Astrocyte (in vitro differentiated cells and primary cell): ENCODE measurements around the gene RNF217.

Experiments
- CTCF ChIP-seq: IDR thresholded peaks from 2 replicates; pipeline ENCODE4 v1.5.1; 2011; ENCODE audit warnings: low read depth, mild to moderate bottlenecking, inconsistent platforms, low read length, moderate library complexity; ENCODE audit not compliant: insufficient read depth
- EZH2 ChIP-seq: IDR thresholded peaks from 2 replicates; pipeline ENCODE4 v1.6.1; 2012; ENCODE audit warnings: mild to moderate bottlenecking, low read length, inconsistent platforms; ENCODE audit not compliant: insufficient read depth

- TF ChIP-seq CTCF = no peak
- no peak for TF ChIP-seq EZH2
Measured at GRCh38 chr6:125041740-125042459, 79.7 kb downstream of the RNF217 start.
